GM12891 (cell line): Measurements from ENCODE around the gene PPP1R3G.

ENCODE experiments used
- PAX5 ChIP-seq: IDR thresholded peaks from 2 replicates; pipeline ENCODE4 v1.6.1; 2011; ENCODE audit warnings: low read length, moderate library complexity, mild to moderate bottlenecking; ENCODE audit not compliant: insufficient read depth, severe bottlenecking
- POLR2A ChIP-seq: IDR thresholded peaks from 2 replicates; pipeline ENCODE4 v1.6.1; 2011; ENCODE audit warnings: low read depth, low read length, control low read depth
- POLR2AphosphoS5 ChIP-seq: IDR thresholded peaks from 2 replicates; pipeline ENCODE4 v1.6.1; 2011; ENCODE audit warnings: low read depth, low read length, control low read depth
- TAF1 ChIP-seq: IDR thresholded peaks from 2 replicates; pipeline ENCODE4 v1.6.1; 2011; ENCODE audit warnings: low read depth, low read length, control low read depth

DNA sequence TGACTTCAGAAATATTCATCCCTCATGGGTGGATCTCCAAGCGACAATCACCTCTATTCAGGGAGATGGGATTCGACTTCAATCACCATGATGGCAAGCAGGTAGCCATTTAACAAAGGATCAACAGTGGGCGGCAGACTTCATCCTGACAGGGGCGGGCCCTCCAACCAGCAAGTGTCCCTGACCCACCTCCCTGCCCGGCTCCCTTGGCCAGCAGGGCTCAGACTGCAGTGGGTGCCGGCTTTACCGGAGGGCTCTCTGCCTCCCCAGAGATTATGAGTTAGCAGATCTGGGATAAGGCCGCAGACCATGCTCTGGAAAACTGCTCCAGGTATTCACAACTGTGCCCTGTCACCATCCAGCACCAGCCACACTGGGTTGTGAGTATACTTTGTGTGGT lies 39.4 kb downstream of the PPP1R3G start:
- TF ChIP-seq POLR2A, result no peak
- no peak for TF ChIP-seq TAF1
- no peak for TF ChIP-seq POLR2AphosphoS5
- no peak for TF ChIP-seq PAX5
